Uterus (tissue), 2 donors: ENCODE measurements around the gene UQCR10.

Experiments
- POLR2A ChIP-seq, 2 donors: fragments of 450-650 bp; IDR thresholded peaks; one replicate each; pipeline ENCODE4 v1.6.1; 2016; ENCODE audit warnings: antibody characterized with exemption in 2 of 2, mild to moderate bottlenecking in 1 of 2, moderate library complexity in 1 of 2
- TF ChIP-seq, protein P1 (sequence below), 4 experiments: fragments of 200-600 bp in 2 of 4; fragments of 450-650 bp in 2 of 4; sonication (generic) in 2 of 4; IDR thresholded peaks; one replicate each; pipeline ENCODE4 v1.5.1; 2016 to 2019; ENCODE audit warnings: antibody characterized with exemption in 4 of 4, mild to moderate bottlenecking in 2 of 4, moderate library complexity in 1 of 4

DNA sequence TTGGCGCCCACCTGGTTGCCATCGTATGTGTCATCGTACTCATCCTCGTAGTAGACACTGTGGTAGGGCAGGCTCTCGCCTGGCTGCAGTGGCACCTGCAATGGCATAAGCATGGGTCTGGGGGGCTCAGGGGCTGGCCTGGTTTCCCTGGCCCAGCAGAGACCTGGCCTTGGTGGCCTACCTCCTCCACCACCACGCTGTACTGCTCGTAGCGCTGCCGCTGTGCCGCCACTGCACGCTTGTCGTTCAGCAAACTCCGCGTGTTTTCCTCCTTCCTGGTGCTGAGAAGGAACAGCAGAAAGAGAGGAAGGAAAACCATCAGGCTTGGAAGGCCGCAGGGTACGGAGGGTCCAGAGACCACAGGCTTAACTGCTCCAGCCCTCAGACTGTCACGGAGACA, 26.2 kb downstream of the UQCR10 start:
- TF ChIP-seq, protein P1, sequence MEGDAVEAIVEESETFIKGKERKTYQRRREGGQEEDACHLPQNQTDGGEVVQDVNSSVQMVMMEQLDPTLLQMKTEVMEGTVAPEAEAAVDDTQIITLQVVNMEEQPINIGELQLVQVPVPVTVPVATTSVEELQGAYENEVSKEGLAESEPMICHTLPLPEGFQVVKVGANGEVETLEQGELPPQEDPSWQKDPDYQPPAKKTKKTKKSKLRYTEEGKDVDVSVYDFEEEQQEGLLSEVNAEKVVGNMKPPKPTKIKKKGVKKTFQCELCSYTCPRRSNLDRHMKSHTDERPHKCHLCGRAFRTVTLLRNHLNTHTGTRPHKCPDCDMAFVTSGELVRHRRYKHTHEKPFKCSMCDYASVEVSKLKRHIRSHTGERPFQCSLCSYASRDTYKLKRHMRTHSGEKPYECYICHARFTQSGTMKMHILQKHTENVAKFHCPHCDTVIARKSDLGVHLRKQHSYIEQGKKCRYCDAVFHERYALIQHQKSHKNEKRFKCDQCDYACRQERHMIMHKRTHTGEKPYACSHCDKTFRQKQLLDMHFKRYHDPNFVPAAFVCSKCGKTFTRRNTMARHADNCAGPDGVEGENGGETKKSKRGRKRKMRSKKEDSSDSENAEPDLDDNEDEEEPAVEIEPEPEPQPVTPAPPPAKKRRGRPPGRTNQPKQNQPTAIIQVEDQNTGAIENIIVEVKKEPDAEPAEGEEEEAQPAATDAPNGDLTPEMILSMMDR (IDR thresholded peaks at IDR 0.05) = no peak
- no peak for TF ChIP-seq POLR2A (IDR thresholded peaks at IDR 0.05)
